A549 (cell line): Measurements from ENCODE around the gene PLPP2.

ENCODE experiments used
- ELK1 ChIP-seq: fragments of 150-350 bp; IDR thresholded peaks from 2 replicates; pipeline ENCODE4 v1.6.1; 2014; ENCODE audit warnings: low read depth, mild to moderate bottlenecking, low read length
- EP300 ChIP-seq, 2 experiments: fragments of >200 bp; sonication (Bioruptor Twin); formaldehyde crosslinking; IDR thresholded peaks; 2 replicates in 1 of 2; 3 replicates in 1 of 2; pipeline ENCODE4 v1.6.1; 2016 to 2017
- FOSL2 ChIP-seq, 2 experiments: fragments of 450-650 bp in 1 of 2; fragments of >200 bp in 1 of 2; sonication (Bioruptor Twin) in 1 of 2; formaldehyde crosslinking; IDR thresholded peaks; 2 replicates each; pipeline versions ENCODE4 v1.5.0 to v1.6.1; 2016 to 2020; ENCODE audit warnings: mild to moderate bottlenecking in 1 of 2, moderate library complexity in 1 of 2
- HES2 ChIP-seq: fragments of >200 bp; sonication (Bioruptor Twin); formaldehyde crosslinking; IDR thresholded peaks from 2 replicates; pipeline ENCODE4 v1.6.1; 2016
- PHF8 ChIP-seq: fragments of 200-600 bp; sonication (generic); IDR thresholded peaks from 2 replicates; pipeline ENCODE4 v1.6.1; 2016; ENCODE audit warnings: low read depth, mild to moderate bottlenecking, antibody characterized with exemption, moderate library complexity, borderline replicate concordance
- POLR2A ChIP-seq: IDR thresholded peaks from 2 replicates; pipeline ENCODE4 v1.6.1; 2012; ENCODE audit warnings: mild to moderate bottlenecking, low read length
- RAD21 ChIP-seq, 2 experiments: fragments of >200 bp in 1 of 2; sonication (Bioruptor Twin) in 1 of 2; formaldehyde crosslinking in 1 of 2; IDR thresholded peaks in 1 of 2; conservative IDR thresholded peaks in 1 of 2; 2 replicates in 1 of 2; 3 replicates in 1 of 2; pipeline ENCODE4 v1.6.1; 2012 to 2018; ENCODE audit warnings: inconsistent platforms in 1 of 2
- RCOR1 ChIP-seq: fragments of 150-350 bp; IDR thresholded peaks from 2 replicates; pipeline ENCODE4 v1.6.1; 2014; ENCODE audit warnings: antibody characterized with exemption, low read length, low read depth
- REST ChIP-seq: fragments of 200-600 bp; sonication (generic); IDR thresholded peaks from 2 replicates; pipeline ENCODE4 v1.6.1; 2016; ENCODE audit warnings: antibody characterized with exemption, mild to moderate bottlenecking, moderate library complexity
- TF ChIP-seq, protein P1 (sequence below): fragments of >200 bp; sonication (Bioruptor Twin); formaldehyde crosslinking; IDR thresholded peaks from 3 replicates; pipeline ENCODE4 v1.5.1; 2016

GRCh38 chr19:308471-309205 lies 17.4 kb upstream of the PLPP2 start:
- TF ChIP-seq, protein P1, sequence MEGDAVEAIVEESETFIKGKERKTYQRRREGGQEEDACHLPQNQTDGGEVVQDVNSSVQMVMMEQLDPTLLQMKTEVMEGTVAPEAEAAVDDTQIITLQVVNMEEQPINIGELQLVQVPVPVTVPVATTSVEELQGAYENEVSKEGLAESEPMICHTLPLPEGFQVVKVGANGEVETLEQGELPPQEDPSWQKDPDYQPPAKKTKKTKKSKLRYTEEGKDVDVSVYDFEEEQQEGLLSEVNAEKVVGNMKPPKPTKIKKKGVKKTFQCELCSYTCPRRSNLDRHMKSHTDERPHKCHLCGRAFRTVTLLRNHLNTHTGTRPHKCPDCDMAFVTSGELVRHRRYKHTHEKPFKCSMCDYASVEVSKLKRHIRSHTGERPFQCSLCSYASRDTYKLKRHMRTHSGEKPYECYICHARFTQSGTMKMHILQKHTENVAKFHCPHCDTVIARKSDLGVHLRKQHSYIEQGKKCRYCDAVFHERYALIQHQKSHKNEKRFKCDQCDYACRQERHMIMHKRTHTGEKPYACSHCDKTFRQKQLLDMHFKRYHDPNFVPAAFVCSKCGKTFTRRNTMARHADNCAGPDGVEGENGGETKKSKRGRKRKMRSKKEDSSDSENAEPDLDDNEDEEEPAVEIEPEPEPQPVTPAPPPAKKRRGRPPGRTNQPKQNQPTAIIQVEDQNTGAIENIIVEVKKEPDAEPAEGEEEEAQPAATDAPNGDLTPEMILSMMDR = no peak
- TF ChIP-seq POLR2A (no peak), ELK1 (no peak), REST (no peak), HES2 (no peak), FOSL2 (IDR thresholded peaks at IDR 0.05) (no peak), FOSL2 (CRISPR knock-in tag; IDR thresholded peaks at IDR 0.05) (no peak), EP300 (IDR thresholded peaks at IDR 0.05) (no peak), RCOR1 (no peak), PHF8 (no peak), RAD21 (conservative IDR thresholded peaks at IDR 0.05 in 1 of 2, IDR thresholded peaks at IDR 0.05 in 1 of 2) (no peak)
